CD14-positive monocyte (primary cell): ENCODE results near the gene TNFRSF12A. TPM values are rescaled to one million over a fixed set of nuclear protein-coding genes. Genes with fewer than 3 reads are reported as not detected.

Experiments used
- DNase-seq, 3 donors: peaks; one replicate each; pipeline ENCODE4 v3.0.0-alpha.2; 2011 to 2022
- H2AFZ ChIP-seq: 2 replicates; pipeline ENCODE4 v1.6.0; 2012; ENCODE audit warnings: mild to moderate bottlenecking, low read depth, low read length, inconsistent platforms; ENCODE audit not compliant: insufficient read depth, poor library complexity, severe bottlenecking
- H3K27ac ChIP-seq, 2 donors: 1 replicate in 1 of 2; 2 replicates in 1 of 2; pipeline ENCODE4 v1.5.1; 2012 to 2013; ENCODE audit warnings: low read length in 2 of 2, control low read depth in 1 of 2, inconsistent platforms in 1 of 2, low read depth in 1 of 2, mild to moderate bottlenecking in 1 of 2
- H3K27me3 ChIP-seq, 2 donors: one replicate each; pipeline versions ENCODE4 v1.6.0 to v1.6.1; 2011 to 2013; ENCODE audit warnings: low read length in 2 of 2; ENCODE audit not compliant: control insufficient read depth in 2 of 2, insufficient read depth in 2 of 2
- H3K36me3 ChIP-seq, 2 donors: replicated peaks in 1 of 2; 1 replicate in 1 of 2; 2 replicates in 1 of 2; pipeline versions ENCODE4 v1.5.1 to v1.6.1; 2012 to 2013; ENCODE audit warnings: low read length in 2 of 2, control low read depth in 1 of 2, inconsistent platforms in 1 of 2, mild to moderate bottlenecking in 1 of 2; ENCODE audit not compliant: insufficient read depth in 2 of 2, control insufficient read depth in 1 of 2
- H3K4me1 ChIP-seq, 2 donors: 1 replicate in 1 of 2; 2 replicates in 1 of 2; pipeline versions ENCODE4 v1.5.1 to v1.6.1; 2012 to 2013; ENCODE audit warnings: low read length in 2 of 2, control low read depth in 1 of 2, inconsistent platforms in 1 of 2, mild to moderate bottlenecking in 1 of 2, moderate library complexity in 1 of 2; ENCODE audit not compliant: insufficient read depth in 2 of 2, control insufficient read depth in 1 of 2
- H3K4me2 ChIP-seq: replicated peaks from 2 replicates; pipeline ENCODE3; 2012; ENCODE audit warnings: low read length, moderate library complexity, mild to moderate bottlenecking; ENCODE audit not compliant: poor library complexity, severe bottlenecking; ENCODE audit errors: extremely low read depth
- H3K4me3 ChIP-seq, 3 experiments: fragments of 200-600 bp in 1 of 3; sonication (generic) in 1 of 3; replicated peaks in 1 of 3; 1 replicate in 2 of 3; 2 replicates in 1 of 3; pipeline ENCODE4 v1.5.1; 2011 to 2013; ENCODE audit warnings: low read length in 3 of 3, mild to moderate bottlenecking in 3 of 3, control low read depth in 2 of 3, low read depth in 2 of 3, inconsistent platforms in 1 of 3, moderate library complexity in 1 of 3
- H3K79me2 ChIP-seq: 2 replicates; pipeline ENCODE4 v1.6.0; 2012; ENCODE audit warnings: mild to moderate bottlenecking, control low read depth, inconsistent platforms, low read length, moderate library complexity; ENCODE audit not compliant: insufficient read depth
- H3K9ac ChIP-seq: 2 replicates; pipeline ENCODE4 v1.6.0; 2017; ENCODE audit warnings: low read length, mild to moderate bottlenecking; ENCODE audit not compliant: insufficient read depth, poor library complexity, severe bottlenecking
- H3K9me3 ChIP-seq, 2 donors: replicated peaks in 1 of 2; 1 replicate in 1 of 2; 2 replicates in 1 of 2; pipeline versions ENCODE4 v1.5.1 to v1.6.1; 2012 to 2013; ENCODE audit warnings: low read length in 2 of 2, control low read depth in 1 of 2; ENCODE audit not compliant: control insufficient read depth in 1 of 2, insufficient read depth in 1 of 2
- H4K20me1 ChIP-seq: 2 replicates; pipeline ENCODE4 v1.6.0; 2012; ENCODE audit warnings: mild to moderate bottlenecking, low read length, control low read depth, moderate library complexity; ENCODE audit not compliant: insufficient read depth
- H3K27ac Mint-ChIP-seq, 7 donors: one replicate each; pipeline ENCODE4 v1.8.0; 2020; ENCODE audit warnings: mild to moderate bottlenecking in 7 of 7, mixed read lengths in 7 of 7, moderate library complexity in 6 of 7, inconsistent platforms in 2 of 7
- H3K27me3 Mint-ChIP-seq, 3 donors: one replicate each; pipeline ENCODE4 v1.8.0; 2021 to 2022; ENCODE audit warnings: low read depth in 3 of 3, mild to moderate bottlenecking in 3 of 3, mixed read lengths in 3 of 3, moderate library complexity in 3 of 3, inconsistent platforms in 1 of 3
- H3K36me3 Mint-ChIP-seq, 2 donors: one replicate each; pipeline ENCODE4 v1.8.0; 2020; ENCODE audit warnings: mixed read lengths in 2 of 2, inconsistent platforms in 1 of 2, mild to moderate bottlenecking in 1 of 2
- H3K4me1 Mint-ChIP-seq: one replicate; pipeline ENCODE4 v1.8.0; 2020; ENCODE audit warnings: mild to moderate bottlenecking, mixed read lengths
- H3K4me3 Mint-ChIP-seq, 2 donors: one replicate each; pipeline ENCODE4 v1.8.0; 2020; ENCODE audit warnings: mild to moderate bottlenecking in 2 of 2, mixed read lengths in 2 of 2, moderate library complexity in 1 of 2
- H3K9me3 Mint-ChIP-seq, 7 donors: one replicate each; pipeline ENCODE4 v1.8.0; 2020 to 2022; ENCODE audit warnings: mixed read lengths in 7 of 7, mild to moderate bottlenecking in 6 of 7, moderate library complexity in 6 of 7, inconsistent platforms in 2 of 7
- CTCF ChIP-seq: fragments of 200-600 bp; IDR thresholded peaks from one replicate; pipeline ENCODE4 v1.8.0; 2022; ENCODE audit warnings: antibody characterized with exemption, mild to moderate bottlenecking
- WGBS: methylation state at CpG from one replicate; pipeline ENCODE4 v1.1.5; 2013; ENCODE audit warnings: missing lambda C conversion rate; ENCODE audit not compliant: insufficient coverage; 5-methylcytosine and 5-hydroxymethylcytosine counted together
- intact Hi-C, 2 donors: fragments of 100-400 bp; cut with micrococcal nuclease; formaldehyde crosslinking; loops; one replicate each; pipeline versions ENCODE4 v1.15.0 to v1.15.1; 2023
- polyA plus RNA-seq, 3 donors: library from polyadenylated mRNA; depleted of rRNA in 1 of 3; unstranded in 2 of 3; stranded (reverse) in 1 of 3; fragments of 300-500 nt in 2 of 3; fragments of >200 nt in 1 of 3; fragmentation: Illumina TruSeq in 2 of 3; gene quantifications; 1 replicate in 2 of 3; 2 replicates in 1 of 3; pipeline ENCODE4 v1.2.3, GENCODE V29; 2012 to 2021

TNFRSF12A gene
- polyA plus RNA-seq, 3 donors = 2.9 to 6.2 (median 5.7) TPM

- H3K9me3 Mint-ChIP-seq = peaks cover 0 to 8% (median 0%) of the 10 kb centered on the region in 7 donors
- Histone ChIP-seq H3K4me2 (peak overlapping the region; percentile 99), H3K27me3 (peaks cover 0 to 20% of the 10 kb centered on the region in 2 donors), H2AFZ (peak overlapping the region; percentile 48), H3K9ac (peak overlapping the region; percentile 59), H3K4me1 (peaks cover 62 to 64% of the 10 kb centered on the region in 2 donors), H3K4me3 (peak overlapping the region; percentile 47 to 91 (median 60)), H3K27ac (peak overlapping the region; percentile 18 to 96), H3K9me3 (no peaks in the 10 kb centered on the region), H3K36me3 (peaks cover 12 to 13% of the 10 kb centered on the region in 2 donors), H4K20me1 (peaks cover 56% of the 10 kb centered on the region), H3K79me2 (no peaks in the 10 kb centered on the region)
- peaks cover 11 to 14% of the 10 kb centered on the region in 2 donors for H3K36me3 Mint-ChIP-seq
- peak overlapping the region; percentile 87 to 99 (median 95) for H3K27ac Mint-ChIP-seq
- H3K27me3 Mint-ChIP-seq = peaks cover 22 to 26% (median 22%) of the 10 kb centered on the region in 3 donors
- peak overlapping the region; percentile 88 to 96 for H3K4me3 Mint-ChIP-seq
- TF ChIP-seq CTCF = no peak
- DNase-seq = peak; percentile 75 to 88 (median 83)
- intact Hi-C loops = loop anchor here (2.0 to 10.0 kb wide), 5 partner anchors 15 to 1251 kb away; partner anchors contain the start of genes ELOB (in 1 of the 2), PAQR4 (in 1 of the 2) and TFAP4 (in 1 of the 2)
- WGBS = 4% methylated on average over 21 of the region's 25 CpGs
- H3K4me1 Mint-ChIP-seq = peaks cover 55% of the 10 kb centered on the region
Measured at GRCh38 chr16:3021449-3022207, 1.5 kb downstream of the TNFRSF12A start.

GRCh38 chr16:3022208-3022683 is 2.1 kb downstream of the TNFRSF12A start:
- Mint-ChIP-seq H3K4me1 (peaks cover 56% of the 10 kb centered on the region), H3K4me3 (peak overlapping the region; percentile 88 to 96), H3K27me3 (peaks cover 18 to 24% (median 20%) of the 10 kb centered on the region in 3 donors), H3K27ac (peak overlapping the region; percentile 87 to 99 (median 95)), H3K36me3 (peaks cover 17 to 20% of the 10 kb centered on the region in 2 donors), H3K9me3 (peaks cover 0 to 8% (median 0%) of the 10 kb centered on the region in 7 donors)
- H2AFZ ChIP-seq = no peak overlapping the region
- no peaks in the 10 kb centered on the region for H3K79me2 ChIP-seq
- intact Hi-C loops = loop anchor here (2.0 to 10.0 kb wide), 5 partner anchors 15 to 1250 kb away; partner anchors contain the start of genes ELOB (in 1 of the 2), PAQR4 (in 1 of the 2) and TFAP4 (in 1 of the 2)
- whole genome bisulfite sequencing = 0% methylated on average over 3 of the region's 8 CpGs
- H3K4me3 ChIP-seq = peak overlapping the region in 2 of 3 experiments; percentile 60 to 91
- H3K27ac ChIP-seq = peak overlapping the region; percentile 18 to 96
- H4K20me1 ChIP-seq = peaks cover 61% of the 10 kb centered on the region
- no peak for TF ChIP-seq CTCF
- H3K27me3 ChIP-seq = peaks cover 0 to 17% of the 10 kb centered on the region in 2 donors
- peak; percentile 81 to 89 (median 87) for DNase-seq
- H3K9ac ChIP-seq = peak overlapping the region; percentile 59
- peaks cover 62 to 64% of the 10 kb centered on the region in 2 donors for H3K4me1 ChIP-seq
- no peaks in the 10 kb centered on the region for H3K9me3 ChIP-seq
- H3K36me3 ChIP-seq = peaks cover 18 to 19% of the 10 kb centered on the region in 2 donors
- peak overlapping the region; percentile 99 for H3K4me2 ChIP-seq
